PC-9 (cell line): Measurements from ENCODE around the gene ELAPOR2. TPM values are rescaled to one million over a fixed set of nuclear protein-coding genes. Genes with fewer than 3 reads are reported as not detected.

ENCODE experiments used
- BruUV-seq: library from RNA; stranded (reverse); fragments of 400-500 nt; replicated peaks from 2 replicates; lab custom pipeline; 2021; lab: Mats Ljungman, UMichigan
- CTCF ChIA-PET: fragments of 300-600 bp; sonication (Branson Sonifier 250); formaldehyde crosslinking; loops from one replicate; lab custom pipeline; 2022; ENCODE audit warnings: antibody characterized with exemption; lab: Charles Lee
- POLR2A ChIA-PET: fragments of 300-600 bp; sonication (Branson Sonifier 250); formaldehyde crosslinking; loops from one replicate; lab custom pipeline; 2022; ENCODE audit warnings: antibody characterized with exemption; ENCODE audit not compliant: unreplicated experiment; lab: Charles Lee
- DNase-seq, 2 experiments: peaks; one replicate each; pipeline versions ENCODE4 v3.0.0 to v3.0.0-alpha.2; 2015 to 2022; ENCODE audit warnings: mixed read lengths in 1 of 2
- H2AFZ ChIP-seq: fragments of 200-600 bp; sonication (generic); 2 replicates; pipeline ENCODE4 v1.8.1; 2017; ENCODE audit warnings: antibody characterized with exemption
- H3F3A ChIP-seq: fragments of 200-600 bp; sonication (generic); 2 replicates; pipeline ENCODE4 v1.8.1; 2017; ENCODE audit warnings: antibody characterized with exemption, mild to moderate bottlenecking, low read depth; ENCODE audit not compliant: insufficient read depth
- H3K27ac ChIP-seq: fragments of 200-600 bp; sonication (generic); 2 replicates; pipeline ENCODE4 v1.6.1; 2016; ENCODE audit warnings: mixed run types
- H3K27me3 ChIP-seq: fragments of 200-600 bp; sonication (generic); 2 replicates; pipeline ENCODE4 v1.6.1; 2016; ENCODE audit warnings: low read depth, mixed run types; ENCODE audit not compliant: insufficient read depth
- H3K36me3 ChIP-seq: fragments of 200-600 bp; sonication (generic); 2 replicates; pipeline ENCODE4 v1.6.1; 2016; ENCODE audit warnings: low read depth, mixed run types
- H3K4me1 ChIP-seq: fragments of 200-600 bp; sonication (generic); replicated peaks from 2 replicates; pipeline ENCODE4 v1.6.1; 2016; ENCODE audit warnings: mixed run types; ENCODE audit not compliant: insufficient read depth
- H3K4me2 ChIP-seq: fragments of 200-600 bp; sonication (generic); 2 replicates; pipeline ENCODE4 v1.6.1; 2017; ENCODE audit warnings: mixed run types
- H3K4me3 ChIP-seq: fragments of 200-600 bp; sonication (generic); 2 replicates; pipeline ENCODE4 v1.6.1; 2016; ENCODE audit warnings: mixed run types
- H3K79me2 ChIP-seq: fragments of 200-600 bp; sonication (generic); 2 replicates; pipeline ENCODE4 v1.6.1; 2017; ENCODE audit warnings: low read depth, mixed run types
- H3K9me2 ChIP-seq: fragments of 200-600 bp; sonication (generic); 2 replicates; pipeline ENCODE4 v1.8.1; 2017; ENCODE audit warnings: mild to moderate bottlenecking; ENCODE audit not compliant: insufficient read depth
- H3K9me3 ChIP-seq: fragments of 200-600 bp; sonication (generic); 2 replicates; pipeline ENCODE4 v1.8.1; 2016; ENCODE audit warnings: low read depth; ENCODE audit not compliant: insufficient read depth
- H4K20me1 ChIP-seq: fragments of 200-600 bp; sonication (generic); 2 replicates; pipeline ENCODE4 v1.8.1; 2017; ENCODE audit not compliant: insufficient read depth
- EZH2 ChIP-seq: fragments of 200-600 bp; sonication (generic); IDR thresholded peaks from 2 replicates; pipeline ENCODE4 v1.8.0; 2017; ENCODE audit warnings: antibody characterized with exemption, low read depth
- intact Hi-C: fragments of 100-400 bp; cut with micrococcal nuclease; formaldehyde crosslinking; loops from one replicate; pipeline ENCODE4 v1.10.0; 2022; ENCODE audit not compliant: unreplicated experiment
- total RNA-seq: library from RNA; stranded (reverse); gene quantifications from 2 replicates; pipeline ENCODE4 v1.2.3, GENCODE V29; 2021
- TF ChIP-seq, protein P1 (sequence below): fragments of 200-600 bp; sonication (generic); conservative IDR thresholded peaks from 2 replicates; pipeline ENCODE4 v1.6.1; 2017; ENCODE audit warnings: mixed run types, antibody characterized with exemption, mild to moderate bottlenecking, moderate library complexity

ELAPOR2 gene
- total RNA-seq, 1 experiment from 2014 or later: 11.0 TPM

DNA sequence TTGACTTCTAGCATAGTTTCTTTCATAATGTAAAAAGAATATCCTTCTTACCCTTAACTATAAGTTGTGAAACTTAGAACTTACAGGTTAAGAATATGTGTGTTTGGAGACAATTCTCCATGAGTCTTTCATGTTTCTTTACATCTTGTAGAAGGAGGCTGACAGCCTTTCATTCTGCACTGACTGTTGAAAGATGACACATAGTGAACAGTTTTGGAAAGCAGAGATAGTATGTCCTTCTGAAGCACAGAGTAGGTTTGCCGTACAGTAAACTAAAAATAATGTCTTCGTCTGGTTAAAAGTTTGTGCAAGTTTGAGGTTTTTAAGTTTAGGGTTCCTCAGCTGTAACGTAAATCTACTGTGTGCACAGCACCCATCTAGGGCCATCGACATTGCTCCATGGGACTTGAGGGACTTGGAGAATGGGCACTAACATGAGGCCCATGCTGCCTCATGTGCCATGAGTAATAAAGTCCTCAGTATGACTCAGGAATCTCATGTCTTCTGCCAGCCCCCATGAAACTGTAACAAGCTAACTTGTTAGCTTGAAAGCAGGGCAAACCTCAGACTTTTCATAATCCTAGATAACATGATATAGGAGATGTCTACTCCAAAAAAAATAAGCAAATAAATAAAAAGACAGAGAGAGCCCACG is 24.5 kb upstream of the ELAPOR2 start:
- H3K36me3 ChIP-seq: no peaks in the 10 kb centered on the region
- H3K4me2 ChIP-seq: no peak overlapping the region
- no peaks in the 10 kb centered on the region for H3K27me3 ChIP-seq
- H3K4me3 ChIP-seq: no peak overlapping the region
- DNase-seq: no peak
- H2AFZ ChIP-seq: no peak overlapping the region
- no peak overlapping the region for H3K27ac ChIP-seq
- intact Hi-C loops: no loop called here
- no peaks in the 10 kb centered on the region for H3K9me3 ChIP-seq
- ChIA-PET POLR2A (interaction anchor here (0.7 kb wide), 1 partner anchor 14 kb away, joined by 3 read pairs; no protein-coding TSS in a partner anchor), CTCF (no interaction called here)
- BruUV-seq: no TSS peak
- H4K20me1 ChIP-seq: no peaks in the 10 kb centered on the region
- no peaks in the 10 kb centered on the region for H3F3A ChIP-seq
- H3K9me2 ChIP-seq: no peaks in the 10 kb centered on the region
- H3K4me1 ChIP-seq: no peaks in the 10 kb centered on the region
- H3K79me2 ChIP-seq: no peaks in the 10 kb centered on the region
- TF ChIP-seq EZH2: no peak
- TF ChIP-seq, protein P1, sequence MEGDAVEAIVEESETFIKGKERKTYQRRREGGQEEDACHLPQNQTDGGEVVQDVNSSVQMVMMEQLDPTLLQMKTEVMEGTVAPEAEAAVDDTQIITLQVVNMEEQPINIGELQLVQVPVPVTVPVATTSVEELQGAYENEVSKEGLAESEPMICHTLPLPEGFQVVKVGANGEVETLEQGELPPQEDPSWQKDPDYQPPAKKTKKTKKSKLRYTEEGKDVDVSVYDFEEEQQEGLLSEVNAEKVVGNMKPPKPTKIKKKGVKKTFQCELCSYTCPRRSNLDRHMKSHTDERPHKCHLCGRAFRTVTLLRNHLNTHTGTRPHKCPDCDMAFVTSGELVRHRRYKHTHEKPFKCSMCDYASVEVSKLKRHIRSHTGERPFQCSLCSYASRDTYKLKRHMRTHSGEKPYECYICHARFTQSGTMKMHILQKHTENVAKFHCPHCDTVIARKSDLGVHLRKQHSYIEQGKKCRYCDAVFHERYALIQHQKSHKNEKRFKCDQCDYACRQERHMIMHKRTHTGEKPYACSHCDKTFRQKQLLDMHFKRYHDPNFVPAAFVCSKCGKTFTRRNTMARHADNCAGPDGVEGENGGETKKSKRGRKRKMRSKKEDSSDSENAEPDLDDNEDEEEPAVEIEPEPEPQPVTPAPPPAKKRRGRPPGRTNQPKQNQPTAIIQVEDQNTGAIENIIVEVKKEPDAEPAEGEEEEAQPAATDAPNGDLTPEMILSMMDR: no peak

- H2AFZ ChIP-seq: no peak overlapping the region
- no peak overlapping the region for H3K4me3 ChIP-seq
- H3K4me1 ChIP-seq: no peaks in the 10 kb centered on the region
- H3K79me2 ChIP-seq: no peaks in the 10 kb centered on the region
- intact Hi-C loops: no loop called here
- TF ChIP-seq, protein P1: no peak
- TF ChIP-seq EZH2: no peak
- H3K27ac ChIP-seq: no peak overlapping the region
- POLR2A ChIA-PET: no interaction called here
- no TSS peak for BruUV-seq
- CTCF ChIA-PET: no interaction called here
- no peak for DNase-seq
- no peak overlapping the region for H3K4me2 ChIP-seq
- H3K36me3 ChIP-seq: no peaks in the 10 kb centered on the region
- H3K9me2 ChIP-seq: no peaks in the 10 kb centered on the region
- no peaks in the 10 kb centered on the region for H3F3A ChIP-seq
- H4K20me1 ChIP-seq: no peaks in the 10 kb centered on the region
- H3K27me3 ChIP-seq: no peaks in the 10 kb centered on the region
- no peaks in the 10 kb centered on the region for H3K9me3 ChIP-seq
These were observed 23.2 kb upstream of the ELAPOR2 start for GRCh38 chr7:87082675-87083074.

DNA sequence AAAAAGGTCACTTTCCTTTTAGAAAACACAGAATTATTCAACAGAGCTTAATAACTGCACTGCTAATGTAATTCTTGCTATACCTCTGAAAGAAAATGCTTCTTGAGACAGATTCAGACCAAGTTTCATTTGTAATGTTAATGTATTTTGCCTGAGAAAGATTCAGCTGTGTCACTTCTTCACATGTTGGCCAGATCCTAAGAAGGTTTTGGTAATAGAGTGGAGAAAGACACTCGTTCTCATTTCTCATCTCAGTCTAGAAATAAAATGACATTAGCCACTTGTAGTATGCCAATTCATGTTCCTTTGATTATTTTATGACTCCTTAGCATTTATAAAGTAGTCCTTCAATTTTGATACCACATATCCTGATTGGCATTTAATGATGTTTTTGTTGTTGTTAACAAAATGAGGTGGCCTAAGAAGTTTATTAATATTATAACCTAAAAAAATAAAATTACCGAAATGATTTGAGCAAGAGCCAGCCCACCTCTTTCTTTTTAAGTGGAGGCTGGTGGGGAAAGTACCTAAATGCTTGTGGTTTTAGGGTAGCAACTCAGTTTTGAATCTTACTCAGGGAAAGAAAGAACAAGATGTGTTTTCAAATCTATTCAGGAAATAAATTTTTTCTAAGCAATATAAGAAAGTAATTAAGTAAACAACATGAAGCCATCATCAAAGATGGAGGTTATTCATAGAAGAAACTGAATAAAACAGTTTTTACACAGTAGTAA is 16.4 kb upstream of the ELAPOR2 start:
- no peaks in the 10 kb centered on the region for H3F3A ChIP-seq
- H3K27me3 ChIP-seq: no peaks in the 10 kb centered on the region
- H3K9me2 ChIP-seq: no peaks in the 10 kb centered on the region
- TF ChIP-seq EZH2: no peak
- TF ChIP-seq, protein P1: no peak
- BruUV-seq: no TSS peak
- ChIA-PET CTCF (no interaction called here), POLR2A (interaction anchor here (0.6 kb wide), 1 partner anchor 76 kb away, joined by 3 read pairs; the partner anchor contains the start of gene DMTF1)
- H3K4me2 ChIP-seq: no peak overlapping the region
- no peak overlapping the region for H3K27ac ChIP-seq
- H3K9me3 ChIP-seq: no peaks in the 10 kb centered on the region
- no peaks in the 10 kb centered on the region for H4K20me1 ChIP-seq
- no peaks in the 10 kb centered on the region for H3K79me2 ChIP-seq
- no peaks in the 10 kb centered on the region for H3K36me3 ChIP-seq
- no peaks in the 10 kb centered on the region for H3K4me1 ChIP-seq
- no peak overlapping the region for H2AFZ ChIP-seq
- intact Hi-C loops: no loop called here
- no peak overlapping the region for H3K4me3 ChIP-seq
- no peak for DNase-seq
